ENCODE measurements around the gene CCDC83.

The CCDC83 gene

DNA sequence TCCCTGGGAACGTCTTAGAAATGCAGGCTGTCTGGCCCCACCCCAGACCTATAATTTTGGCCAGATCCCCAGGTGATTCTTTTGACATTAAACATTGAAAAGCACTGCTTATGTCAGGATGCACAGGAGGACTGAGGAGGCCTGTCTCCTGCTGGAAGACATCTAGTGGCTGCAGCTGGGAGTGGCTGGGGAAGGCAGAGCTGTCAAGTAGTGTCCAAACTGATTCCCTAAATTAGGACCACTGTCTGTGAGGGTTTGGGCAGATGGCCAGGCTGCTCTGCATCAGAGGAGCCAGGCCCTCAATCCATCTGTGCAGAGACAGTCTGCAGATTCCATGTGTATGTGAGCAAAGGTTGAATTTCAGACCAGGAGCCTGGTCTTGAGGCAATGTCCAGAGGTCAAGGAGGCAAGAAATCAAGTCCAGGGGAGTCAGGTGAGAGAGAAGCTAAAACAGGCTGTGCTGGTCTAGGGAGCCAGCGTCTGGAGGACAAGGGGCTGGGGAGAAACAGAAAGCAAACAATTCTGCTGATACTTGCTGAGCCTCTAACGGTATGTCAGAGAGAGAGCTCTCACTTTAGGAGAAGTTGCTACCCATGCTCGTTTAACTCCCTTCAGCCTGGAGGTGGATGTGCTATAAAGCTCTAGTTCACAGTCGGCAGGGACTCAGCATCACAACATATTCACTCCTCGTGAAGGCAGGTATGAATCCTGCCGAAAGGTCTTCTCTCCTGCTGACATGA, 28.9 kb upstream of the CCDC83 start:
- H2AFZ ChIP-seq (ENCODE audit: low read length) = no peak overlapping the region
- no peak for DNase-seq (ENCODE audit: low spot score)
- no peak overlapping the region for H3K18ac ChIP-seq (ENCODE audit: low read length)
- H4K91ac ChIP-seq (ENCODE audit: low read depth, low read length, poor library complexity) = no peak overlapping the region
- H2AK5ac ChIP-seq (ENCODE audit: low read depth, low read length) = no peak overlapping the region
- no peaks in the 10 kb centered on the region for H3K9me3 ChIP-seq (replicated peaks in 1 of 2; ENCODE audit: control insufficient read depth in 2 of 2, insufficient read depth in 1 of 2, low read depth in 1 of 2, low read length in 2 of 2)
- H3K9ac ChIP-seq (ENCODE audit: low read depth, low read length, poor library complexity) = no peak overlapping the region
- H3K4me3 ChIP-seq (ENCODE audit: low read length in 2 of 2) = no peak overlapping the region
- no peak overlapping the region for H3K4me2 ChIP-seq (ENCODE audit: insufficient read depth, low read length, poor library complexity, severe bottlenecking)
- H3K4ac ChIP-seq (ENCODE audit: low read length) = no peak overlapping the region
- H2BK5ac ChIP-seq (ENCODE audit: low read length) = no peak overlapping the region
- H3K14ac ChIP-seq (ENCODE audit: low read length) = no peak overlapping the region
- H3K36me3 ChIP-seq (replicated peaks in 1 of 2; ENCODE audit: control insufficient read depth in 2 of 2, insufficient read depth in 2 of 2, low read length in 2 of 2) = no peaks in the 10 kb centered on the region
- no peak overlapping the region for H2BK12ac ChIP-seq (ENCODE audit: low read length)
- no CpG with 5 or more reads among the region's 7 CpGs for WGBS, 2 donors (ENCODE audit: extremely low coverage in 2 of 2, insufficient read length in 2 of 2, insufficient replicate concordance in 1 of 2)
- peaks cover 4 to 6% of the 10 kb centered on the region in 2 donors for H3K4me1 ChIP-seq (ENCODE audit: control insufficient read depth in 2 of 2, insufficient read depth in 1 of 2, low read depth in 1 of 2, low read length in 2 of 2)
- H3K23ac ChIP-seq (ENCODE audit: low read depth, low read length, poor library complexity) = no peak overlapping the region
- no peak overlapping the region for H4K8ac ChIP-seq (ENCODE audit: low read depth, low read length)
- no peak overlapping the region for H3K27ac ChIP-seq (replicated peaks; ENCODE audit: low read length)
- H3K79me1 ChIP-seq (ENCODE audit: low read depth, low read length) = no peaks in the 10 kb centered on the region
- H2BK15ac ChIP-seq (ENCODE audit: low read length) = no peak overlapping the region
- H2BK120ac ChIP-seq (ENCODE audit: low read depth, low read length) = no peak overlapping the region
- H3K27me3 ChIP-seq (ENCODE audit: control insufficient read depth in 3 of 3, insufficient read depth in 3 of 3, low read depth in 1 of 3, low read length in 3 of 3) = no peaks in the 10 kb centered on the region

DNA sequence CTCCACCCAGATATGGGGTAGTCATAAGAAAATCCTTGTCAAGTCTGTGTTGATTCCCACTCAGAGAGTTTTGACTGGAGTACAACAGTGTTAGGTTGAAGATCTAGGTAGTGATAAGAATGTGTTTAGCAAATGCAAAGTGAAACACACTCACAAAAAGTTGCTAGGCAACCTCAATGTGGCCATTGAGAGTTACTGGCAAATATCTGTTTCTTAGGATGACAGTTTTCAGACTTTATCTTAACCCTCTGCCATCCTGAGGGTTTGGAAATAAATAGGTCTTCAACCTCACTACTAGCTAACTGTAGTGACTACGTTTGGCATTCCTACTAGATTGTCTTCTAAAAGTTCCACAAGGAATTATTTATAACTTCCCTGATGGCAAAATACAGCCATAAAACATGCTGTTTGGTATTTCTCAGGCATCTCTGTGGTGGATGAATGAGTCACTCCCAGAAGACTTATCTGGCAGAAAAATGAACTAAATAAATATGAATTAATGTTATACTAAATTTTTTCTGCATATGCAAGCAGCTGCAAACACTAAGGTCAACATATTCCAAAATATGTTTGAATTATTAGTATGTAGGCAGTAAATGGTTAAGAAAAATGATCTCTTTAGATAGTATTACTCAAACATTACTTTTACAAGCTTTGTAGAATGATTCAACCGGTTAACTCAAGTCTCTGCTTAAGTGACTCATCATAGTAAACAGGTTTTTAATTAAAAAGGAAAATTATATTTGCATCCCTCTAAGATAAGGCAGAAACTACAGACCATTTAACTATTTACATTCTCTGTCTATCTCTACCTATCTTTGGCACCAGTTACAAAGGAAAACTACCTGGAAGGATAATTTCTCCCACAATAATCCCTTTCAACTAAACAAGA, 27.2 kb upstream of the CCDC83 start:
- no peak overlapping the region for H3K4me3 ChIP-seq (ENCODE audit: low read length in 2 of 2)
- H4K8ac ChIP-seq (ENCODE audit: low read depth, low read length) = no peak overlapping the region
- no peak overlapping the region for H2BK12ac ChIP-seq (ENCODE audit: low read length)
- no peak overlapping the region for H2AK5ac ChIP-seq (ENCODE audit: low read depth, low read length)
- H3K4ac ChIP-seq (ENCODE audit: low read length) = no peak overlapping the region
- whole genome bisulfite sequencing, 2 donors (ENCODE audit: extremely low coverage in 2 of 2, insufficient read length in 2 of 2, insufficient replicate concordance in 1 of 2) = no CpG with 5 or more reads among the region's 2 CpGs
- H2BK15ac ChIP-seq (ENCODE audit: low read length) = no peak overlapping the region
- no peaks in the 10 kb centered on the region for H3K9me3 ChIP-seq (replicated peaks in 1 of 2; ENCODE audit: control insufficient read depth in 2 of 2, insufficient read depth in 1 of 2, low read depth in 1 of 2, low read length in 2 of 2)
- H3K79me1 ChIP-seq (ENCODE audit: low read depth, low read length) = no peaks in the 10 kb centered on the region
- no peak overlapping the region for H3K23ac ChIP-seq (ENCODE audit: low read depth, low read length, poor library complexity)
- H3K36me3 ChIP-seq (replicated peaks in 1 of 2; ENCODE audit: control insufficient read depth in 2 of 2, insufficient read depth in 2 of 2, low read length in 2 of 2) = no peaks in the 10 kb centered on the region
- H3K14ac ChIP-seq (ENCODE audit: low read length) = no peak overlapping the region
- no peak overlapping the region for H3K27ac ChIP-seq (replicated peaks; ENCODE audit: low read length)
- no peak for DNase-seq (ENCODE audit: low spot score)
- H4K91ac ChIP-seq (ENCODE audit: low read depth, low read length, poor library complexity) = no peak overlapping the region
- H3K27me3 ChIP-seq (ENCODE audit: control insufficient read depth in 3 of 3, insufficient read depth in 3 of 3, low read depth in 1 of 3, low read length in 3 of 3) = no peaks in the 10 kb centered on the region
- H3K9ac ChIP-seq (ENCODE audit: low read depth, low read length, poor library complexity) = no peak overlapping the region
- H3K18ac ChIP-seq (ENCODE audit: low read length) = no peak overlapping the region
- H2BK5ac ChIP-seq (ENCODE audit: low read length) = no peak overlapping the region
- peak overlapping the region; percentile 49 for H2AFZ ChIP-seq (ENCODE audit: low read length)
- no peak overlapping the region for H2BK120ac ChIP-seq (ENCODE audit: low read depth, low read length)
- no peak overlapping the region for H3K4me2 ChIP-seq (ENCODE audit: insufficient read depth, low read length, poor library complexity, severe bottlenecking)
- H3K4me1 ChIP-seq (ENCODE audit: control insufficient read depth in 2 of 2, insufficient read depth in 1 of 2, low read depth in 1 of 2, low read length in 2 of 2) = peaks cover 4 to 6% of the 10 kb centered on the region in 2 donors

- no peak overlapping the region for H3K23ac ChIP-seq (ENCODE audit: low read depth, low read length, poor library complexity)
- no peak overlapping the region for H2AK5ac ChIP-seq (ENCODE audit: low read depth, low read length)
- H4K8ac ChIP-seq (ENCODE audit: low read depth, low read length) = no peak overlapping the region
- no peak overlapping the region for H3K27ac ChIP-seq (replicated peaks; ENCODE audit: low read length)
- no peak overlapping the region for H2AFZ ChIP-seq (ENCODE audit: low read length)
- no peak overlapping the region for H3K4ac ChIP-seq (ENCODE audit: low read length)
- H3K4me1 ChIP-seq (ENCODE audit: control insufficient read depth in 2 of 2, insufficient read depth in 1 of 2, low read depth in 1 of 2, low read length in 2 of 2) = peaks cover 4 to 6% of the 10 kb centered on the region in 2 donors
- no peaks in the 10 kb centered on the region for H3K36me3 ChIP-seq (replicated peaks in 1 of 2; ENCODE audit: control insufficient read depth in 2 of 2, insufficient read depth in 2 of 2, low read length in 2 of 2)
- H3K4me2 ChIP-seq (ENCODE audit: insufficient read depth, low read length, poor library complexity, severe bottlenecking) = no peak overlapping the region
- no peak for DNase-seq (ENCODE audit: low spot score)
- no peak overlapping the region for H2BK5ac ChIP-seq (ENCODE audit: low read length)
- WGBS, 2 donors (ENCODE audit: extremely low coverage in 2 of 2, insufficient read length in 2 of 2, insufficient replicate concordance in 1 of 2) = no CpG with 5 or more reads among the region's 1 CpG
- H3K14ac ChIP-seq (ENCODE audit: low read length) = no peak overlapping the region
- H2BK15ac ChIP-seq (ENCODE audit: low read length) = no peak overlapping the region
- no peak overlapping the region for H3K18ac ChIP-seq (ENCODE audit: low read length)
- no peak overlapping the region for H2BK12ac ChIP-seq (ENCODE audit: low read length)
- no peak overlapping the region for H3K9ac ChIP-seq (ENCODE audit: low read depth, low read length, poor library complexity)
- H3K9me3 ChIP-seq (replicated peaks in 1 of 2; ENCODE audit: control insufficient read depth in 2 of 2, insufficient read depth in 1 of 2, low read depth in 1 of 2, low read length in 2 of 2) = no peaks in the 10 kb centered on the region
- H4K91ac ChIP-seq (ENCODE audit: low read depth, low read length, poor library complexity) = no peak overlapping the region
- H3K27me3 ChIP-seq (ENCODE audit: control insufficient read depth in 3 of 3, insufficient read depth in 3 of 3, low read depth in 1 of 3, low read length in 3 of 3) = no peaks in the 10 kb centered on the region
- H3K4me3 ChIP-seq (ENCODE audit: low read length in 2 of 2) = no peak overlapping the region
- H3K79me1 ChIP-seq (ENCODE audit: low read depth, low read length) = no peaks in the 10 kb centered on the region
- no peak overlapping the region for H2BK120ac ChIP-seq (ENCODE audit: low read depth, low read length)
These were observed 26.6 kb upstream of the CCDC83 start for GRCh38 chr11:85828640-85828978.

GRCh38 chr11:85829172-85829571, 26.0 kb upstream of the CCDC83 start:
- no peak overlapping the region for H3K23ac ChIP-seq (ENCODE audit: low read depth, low read length, poor library complexity)
- H2AK5ac ChIP-seq (ENCODE audit: low read depth, low read length) = no peak overlapping the region

More at GRCh38 chr11:85829172-85829571, 26.0 kb upstream of the CCDC83 start:
- no peaks in the 10 kb centered on the region for H3K9me3 ChIP-seq (replicated peaks in 1 of 2; ENCODE audit: control insufficient read depth in 2 of 2, insufficient read depth in 1 of 2, low read depth in 1 of 2, low read length in 2 of 2)
- no peak overlapping the region for H3K4ac ChIP-seq (ENCODE audit: low read length)
- no peak overlapping the region for H3K27ac ChIP-seq (replicated peaks; ENCODE audit: low read length)
- H4K91ac ChIP-seq (ENCODE audit: low read depth, low read length, poor library complexity) = no peak overlapping the region
- no peak for DNase-seq (ENCODE audit: low spot score)
- peaks cover 4 to 6% of the 10 kb centered on the region in 2 donors for H3K4me1 ChIP-seq (ENCODE audit: control insufficient read depth in 2 of 2, insufficient read depth in 1 of 2, low read depth in 1 of 2, low read length in 2 of 2)
- no peak overlapping the region for H2AFZ ChIP-seq (ENCODE audit: low read length)
- no peaks in the 10 kb centered on the region for H3K27me3 ChIP-seq (ENCODE audit: control insufficient read depth in 3 of 3, insufficient read depth in 3 of 3, low read depth in 1 of 3, low read length in 3 of 3)
- H3K9ac ChIP-seq (ENCODE audit: low read depth, low read length, poor library complexity) = no peak overlapping the region
- H2BK5ac ChIP-seq (ENCODE audit: low read length) = no peak overlapping the region
- no peaks in the 10 kb centered on the region for H3K79me1 ChIP-seq (ENCODE audit: low read depth, low read length)
- no peaks in the 10 kb centered on the region for H3K36me3 ChIP-seq (replicated peaks in 1 of 2; ENCODE audit: control insufficient read depth in 2 of 2, insufficient read depth in 2 of 2, low read length in 2 of 2)
- WGBS, 2 donors (ENCODE audit: extremely low coverage in 2 of 2, insufficient read length in 2 of 2, insufficient replicate concordance in 1 of 2) = no CpG with 5 or more reads among the region's 2 CpGs
- H3K4me3 ChIP-seq (ENCODE audit: low read length in 2 of 2) = no peak overlapping the region
- no peak overlapping the region for H4K8ac ChIP-seq (ENCODE audit: low read depth, low read length)
- H3K4me2 ChIP-seq (ENCODE audit: insufficient read depth, low read length, poor library complexity, severe bottlenecking) = no peak overlapping the region
- no peak overlapping the region for H3K14ac ChIP-seq (ENCODE audit: low read length)
- H3K18ac ChIP-seq (ENCODE audit: low read length) = no peak overlapping the region
- no peak overlapping the region for H2BK120ac ChIP-seq (ENCODE audit: low read depth, low read length)
- no peak overlapping the region for H2BK15ac ChIP-seq (ENCODE audit: low read length)
- no peak overlapping the region for H2BK12ac ChIP-seq (ENCODE audit: low read length)

All from neuronal stem cell (in vitro differentiated cells).